HepG2 (cell line): ENCODE measurements around the gene CD300H. TPM values are rescaled to one million over a fixed set of nuclear protein-coding genes. Genes with fewer than 3 reads are reported as not detected.

Experiments used
- ATAC-seq: fragments of 200-7000 bp; cut with Tn5 transposase; 3 replicates; pipeline ENCODE4 v1.9.1; 2020; ENCODE audit warnings: mild to moderate bottlenecking, moderate library complexity
- BruUV-seq: library from RNA; stranded (reverse); fragments of 400-500 nt; replicated peaks from 2 replicates; lab custom pipeline; 2021; lab: Mats Ljungman, UMichigan
- CTCF ChIA-PET: fragments of 300-600 bp; formaldehyde crosslinking; extraction: SDS; loops from one replicate; lab custom pipeline; 2021; ENCODE audit warnings: low total read pairs, inconsistent platforms, low intra/inter-chr PET ratio; lab: Yijun Ruan, JAX
- POLR2A ChIA-PET: fragments of 350-600 bp; sonication (Branson Sonifier 250); formaldehyde crosslinking; loops from one replicate; lab custom pipeline; 2020; ENCODE audit warnings: antibody characterized with exemption, inconsistent platforms; lab: Yijun Ruan, JAX
- DNase-seq: peaks from one replicate; pipeline ENCODE4 v3.0.0-alpha.2; 2015; ENCODE audit warnings: low spot score
- FAIRE-seq: peaks from 3 replicates; lab custom pipeline; 2011; peaks lifted over from hg19 to GRCh38; lab: Jason Lieb, UNC
- H2AFZ ChIP-seq: one replicate; pipeline ENCODE4 v1.6.1; 2011; ENCODE audit warnings: low read length, inconsistent platforms
- H3K27ac ChIP-seq: fragments of 300-600 bp; 3 replicates; pipeline ENCODE4 v1.8.0; 2011; ENCODE audit warnings: mixed run types, mild to moderate bottlenecking, mixed read lengths, low read length, inconsistent platforms; ENCODE audit not compliant: insufficient read depth; ENCODE audit errors: extremely low read length
- H3K27me3 ChIP-seq, 2 experiments: fragments of 200-600 bp in 1 of 2; 2 replicates in 1 of 2; 3 replicates in 1 of 2; pipeline versions ENCODE4 v1.6.0 to v1.8.0; 2011; ENCODE audit warnings: low read length in 2 of 2, mild to moderate bottlenecking in 2 of 2, moderate library complexity in 2 of 2, inconsistent platforms in 1 of 2; ENCODE audit not compliant: insufficient read depth in 2 of 2, control insufficient read depth in 1 of 2
- H3K36me3 ChIP-seq, 2 experiments: fragments of 200-600 bp in 1 of 2; replicated peaks in 1 of 2; 2 replicates in 1 of 2; 3 replicates in 1 of 2; pipeline versions ENCODE4 v1.5.1 to v1.8.0; 2011; ENCODE audit warnings: low read length in 2 of 2, inconsistent platforms in 1 of 2; ENCODE audit not compliant: insufficient read depth in 2 of 2, control insufficient read depth in 1 of 2
- H3K4me1 ChIP-seq: 2 replicates; pipeline ENCODE4 v1.5.1; 2012; ENCODE audit warnings: low read length, inconsistent platforms; ENCODE audit not compliant: insufficient read depth
- H3K4me2 ChIP-seq: 2 replicates; pipeline ENCODE4 v1.6.0; 2011; ENCODE audit warnings: low read depth, low read length, inconsistent platforms
- H3K4me3 ChIP-seq, 3 experiments: fragments of 200-600 bp in 1 of 3; sonication (generic), shearing (Covaris generic) in 1 of 3; replicated peaks in 1 of 3; 2 replicates each; pipeline ENCODE4 v1.5.1; 2011 to 2016; ENCODE audit warnings: low read length in 3 of 3, inconsistent platforms in 2 of 3, low read depth in 2 of 3, mild to moderate bottlenecking in 2 of 3, control low read depth in 1 of 3, mixed read lengths in 1 of 3; ENCODE audit not compliant: insufficient read depth in 1 of 3
- H3K79me2 ChIP-seq: one replicate; pipeline ENCODE4 v1.6.1; 2011; ENCODE audit warnings: low read length, inconsistent platforms; ENCODE audit not compliant: insufficient read depth
- H3K9ac ChIP-seq: 2 replicates; pipeline ENCODE4 v1.6.0; 2011; ENCODE audit warnings: mild to moderate bottlenecking, low read depth, low read length, inconsistent platforms; ENCODE audit not compliant: insufficient read depth
- H3K9me3 ChIP-seq: 2 replicates; pipeline ENCODE4 v1.5.1; 2012; ENCODE audit warnings: mild to moderate bottlenecking, low read length
- H4K20me1 ChIP-seq: 2 replicates; pipeline ENCODE4 v1.6.0; 2011; ENCODE audit warnings: inconsistent platforms, mild to moderate bottlenecking, low read length, moderate library complexity; ENCODE audit not compliant: insufficient read depth
- CCDC6 ChIP-seq: sonication (generic); formaldehyde crosslinking; IDR thresholded peaks from 2 replicates; pipeline ENCODE4 v1.8.1; 2022; ENCODE audit warnings: mild to moderate bottlenecking, missing genetic modification reagents, moderate library complexity
- GABPA ChIP-seq, 2 experiments: IDR thresholded peaks; 2 replicates each; pipeline ENCODE4 v1.6.1; 2011 to 2016; ENCODE audit warnings: low read depth in 2 of 2, low read length in 1 of 2, missing biosample characterization in 1 of 2, missing genetic modification characterization in 1 of 2
- GABPB1 ChIP-seq: IDR thresholded peaks from 2 replicates; pipeline ENCODE4 v1.6.1; 2016; ENCODE audit warnings: mild to moderate bottlenecking, missing genetic modification reagents, moderate library complexity, missing compliant biosample characterization
- ZNF891 ChIP-seq: sonication (generic); formaldehyde crosslinking; IDR thresholded peaks from 2 replicates; pipeline ENCODE4 v1.5.0; 2020; ENCODE audit warnings: mild to moderate bottlenecking, missing genetic modification reagents
- WGBS: methylation state at CpG from one replicate; pipeline ENCODE4 v1.1.6; 2017; ENCODE audit warnings: low lambda C conversion rate; 5-methylcytosine and 5-hydroxymethylcytosine counted together
- in situ Hi-C: cut with HindIII; loops from 2 replicates; pipeline ENCODE4 v1.10.0; 2017; ENCODE audit warnings: low pct_unique_long_range_greater_than_20kb; ENCODE audit not compliant: extremely low pct_ligation_motif_present
- intact Hi-C: fragments of 100-400 bp; cut with micrococcal nuclease; formaldehyde crosslinking; loops from one replicate; pipeline ENCODE4 v1.10.0; 2022; ENCODE audit not compliant: unreplicated experiment
- polyA plus RNA-seq, 8 experiments: library from polyadenylated mRNA; depleted of rRNA in 3 of 8; stranded (reverse) in 7 of 8; unstranded in 1 of 8; fragments of >200 nt; fragmentation: Illumina TruSeq in 4 of 8; extraction: Trizol in 4 of 8; gene quantifications; 2 replicates each; pipeline versions ENCODE4 v1.2.1 to v1.2.3, GENCODE V29; 2011 to 2016; ENCODE audit warnings: low read depth in 4 of 8, missing spikeins in 1 of 8, mixed read lengths in 1 of 8; ENCODE audit not compliant: insufficient read depth in 1 of 8
- total RNA-seq, 5 experiments: library from RNA; depleted of rRNA; stranded (reverse); fragments of >200 nt; fragmentation: Illumina TruSeq; extraction: Trizol; gene quantifications; 2 replicates each; pipeline ENCODE4 v1.2.3, GENCODE V29; 2016; ENCODE audit warnings: low read depth in 1 of 5
- TF ChIP-seq, protein P1 (sequence below): sonication (generic); formaldehyde crosslinking; IDR thresholded peaks from 2 replicates; pipeline ENCODE4 v1.4.0; 2020; ENCODE audit warnings: mild to moderate bottlenecking, missing genetic modification reagents

CD300H gene
- total and polyA plus RNA-seq, 2 of the 13 experiments (the other 11 are each of a cell fraction or from before 2014, with no cell fraction given) = not detected

DNA sequence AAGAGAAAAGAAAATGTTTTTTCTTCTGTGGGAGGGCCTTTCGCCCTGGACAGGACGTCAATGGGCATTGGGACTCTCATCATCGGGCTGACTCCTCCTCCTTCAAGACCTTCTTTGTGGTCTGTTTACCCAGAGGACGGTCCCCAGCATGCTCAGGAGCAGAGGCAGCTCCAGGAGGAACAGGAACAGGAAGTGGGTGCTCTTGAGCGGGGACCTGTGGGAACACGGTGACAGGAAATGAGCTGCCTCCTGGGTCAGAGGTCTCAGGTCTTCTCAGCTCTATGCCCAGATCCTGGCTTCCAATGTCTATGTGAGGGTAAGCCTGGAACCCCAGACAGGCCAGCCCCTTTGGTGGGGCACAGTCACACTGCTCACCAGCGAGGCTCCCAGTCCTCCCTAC lies 12.6 kb upstream of the CD300H start:
- Histone ChIP-seq H3K36me3 (no peaks in the 10 kb centered on the region), H3K9me3 (no peaks in the 10 kb centered on the region), H3K79me2 (no peaks in the 10 kb centered on the region), H3K9ac (no peak overlapping the region), H3K4me1 (no peaks in the 10 kb centered on the region), H3K4me3 (no peak overlapping the region), H3K4me2 (no peak overlapping the region)
- intact Hi-C loops (loop anchor here (5.0 kb wide), 1 partner anchor 768 kb away; no protein-coding TSS in a partner anchor), in situ Hi-C loops (no loop called here)
- FAIRE-seq (no peak), ATAC-seq (no peak), DNase-seq (no peak)
- BruUV-seq = no TSS peak
- CTCF ChIA-PET = no interaction called here
- POLR2A ChIA-PET = no interaction called here
- WGBS = 49% methylated on average over 7 of the region's 7 CpGs
- TF ChIP-seq ZNF891 (CRISPR knock-in tag) (no peak), CCDC6 (CRISPR knock-in tag) (no peak), GABPB1 (CRISPR knock-in tag) (0 out of 2 replicates have a peak, but pooled peaks have one; percentile 16), GABPA (IDR thresholded peaks at IDR 0.05; ENCODE audit: low read depth, low read length) (peak; percentile 39), GABPA (CRISPR knock-in tag; IDR thresholded peaks at IDR 0.05; ENCODE audit: low read depth) (peak; percentile 53)
- TF ChIP-seq, all 625 proteins: peak for 2
- Histone ChIP-seq H3K27ac (no peak overlapping the region), H3K27me3 (peaks cover 0 to 32% of the 10 kb centered on the region in 2 experiments; a peak in 3 of 5 replicates), H4K20me1 (no peaks in the 10 kb centered on the region), H2AFZ (no peak overlapping the region)

DNA sequence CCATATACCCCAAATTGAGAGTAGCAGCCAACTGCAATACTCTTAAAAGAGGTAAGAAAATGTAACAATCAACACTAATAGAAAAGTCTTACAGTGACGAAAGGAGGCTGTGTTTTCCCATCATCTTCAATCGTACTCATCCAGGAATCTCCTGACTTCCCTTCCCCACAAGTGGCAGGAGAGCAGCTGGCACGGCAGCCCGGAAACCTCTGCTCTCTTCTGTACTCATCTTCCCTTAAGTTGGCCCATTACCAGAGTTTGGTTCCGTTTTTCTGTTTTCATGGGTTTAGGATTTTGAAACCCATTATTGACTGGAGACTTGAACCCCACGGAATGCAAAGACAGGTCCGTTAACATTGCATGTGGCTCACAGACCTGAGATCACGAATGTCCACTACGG lies 11.7 kb upstream of the CD300H start:
- in situ Hi-C loops = no loop called here
- H3K79me2 ChIP-seq = no peaks in the 10 kb centered on the region
- 25% methylated on average over 9 of the region's 9 CpGs for WGBS
- FAIRE-seq = no peak
- no peaks in the 10 kb centered on the region for H3K9me3 ChIP-seq
- no peak overlapping the region for H3K27ac ChIP-seq
- ATAC-seq = no peak
- POLR2A ChIA-PET = no interaction called here
- DNase-seq = no peak
- CTCF ChIA-PET = no interaction called here
- no peak overlapping the region for H2AFZ ChIP-seq
- no TSS peak for BruUV-seq
- no peak overlapping the region for H3K4me2 ChIP-seq
- peaks cover 0 to 23% of the 10 kb centered on the region in 2 experiments; a peak in 3 of 5 replicates for H3K27me3 ChIP-seq
- H3K9ac ChIP-seq = no peak overlapping the region
- TF ChIP-seq, protein P1, sequence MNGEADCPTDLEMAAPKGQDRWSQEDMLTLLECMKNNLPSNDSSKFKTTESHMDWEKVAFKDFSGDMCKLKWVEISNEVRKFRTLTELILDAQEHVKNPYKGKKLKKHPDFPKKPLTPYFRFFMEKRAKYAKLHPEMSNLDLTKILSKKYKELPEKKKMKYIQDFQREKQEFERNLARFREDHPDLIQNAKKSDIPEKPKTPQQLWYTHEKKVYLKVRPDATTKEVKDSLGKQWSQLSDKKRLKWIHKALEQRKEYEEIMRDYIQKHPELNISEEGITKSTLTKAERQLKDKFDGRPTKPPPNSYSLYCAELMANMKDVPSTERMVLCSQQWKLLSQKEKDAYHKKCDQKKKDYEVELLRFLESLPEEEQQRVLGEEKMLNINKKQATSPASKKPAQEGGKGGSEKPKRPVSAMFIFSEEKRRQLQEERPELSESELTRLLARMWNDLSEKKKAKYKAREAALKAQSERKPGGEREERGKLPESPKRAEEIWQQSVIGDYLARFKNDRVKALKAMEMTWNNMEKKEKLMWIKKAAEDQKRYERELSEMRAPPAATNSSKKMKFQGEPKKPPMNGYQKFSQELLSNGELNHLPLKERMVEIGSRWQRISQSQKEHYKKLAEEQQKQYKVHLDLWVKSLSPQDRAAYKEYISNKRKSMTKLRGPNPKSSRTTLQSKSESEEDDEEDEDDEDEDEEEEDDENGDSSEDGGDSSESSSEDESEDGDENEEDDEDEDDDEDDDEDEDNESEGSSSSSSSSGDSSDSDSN (CRISPR knock-in tag) = no peak
- no peak overlapping the region for H3K4me3 ChIP-seq
- H3K36me3 ChIP-seq = no peaks in the 10 kb centered on the region
- H3K4me1 ChIP-seq = no peaks in the 10 kb centered on the region
- H4K20me1 ChIP-seq = no peaks in the 10 kb centered on the region
- intact Hi-C loops = no loop called here
